H1 (cell line): Measurements from ENCODE around the gene RPS6KC1. TPM values are rescaled to one million over a fixed set of nuclear protein-coding genes. Genes with fewer than 3 reads are reported as not detected.

Experiments used
- CTCF ChIA-PET: fragments of 300-600 bp; sonication (Branson Sonifier 250); formaldehyde crosslinking; loops from one replicate; lab custom pipeline; 2021; ENCODE audit not compliant: partially characterized antibody; lab: Charles Lee
- POLR2A ChIA-PET: fragments of 300-600 bp; sonication (Branson Sonifier 250); formaldehyde crosslinking; loops from one replicate; lab custom pipeline; 2021; ENCODE audit warnings: inconsistent platforms; ENCODE audit not compliant: partially characterized antibody; lab: Charles Lee
- DNase-seq, 2 experiments: peaks; one replicate each; pipeline versions ENCODE4 v3.0.0 to v3.0.0-alpha.2; 2010 to 2022; ENCODE audit warnings: low spot score in 2 of 2, low read depth in 1 of 2, mixed read lengths in 1 of 2
- FAIRE-seq: peaks from 2 replicates; lab custom pipeline; 2011; peaks lifted over from hg19 to GRCh38; lab: Jason Lieb, UNC
- H2AFZ ChIP-seq: 2 replicates; pipeline ENCODE4 v1.8.1; 2012; ENCODE audit warnings: low read length, inconsistent platforms
- H2AK5ac ChIP-seq: 2 replicates; pipeline ENCODE4 v1.6.1; 2013; ENCODE audit warnings: low read depth, low read length
- H2BK120ac ChIP-seq: replicated peaks from 2 replicates; pipeline ENCODE3; 2013; ENCODE audit warnings: low read depth, low read length, inconsistent platforms
- H2BK12ac ChIP-seq: 2 replicates; pipeline ENCODE4 v1.6.1; 2013; ENCODE audit warnings: low read depth, low read length
- H2BK15ac ChIP-seq: 2 replicates; pipeline ENCODE4 v1.6.1; 2013; ENCODE audit warnings: low read length
- H2BK20ac ChIP-seq: 2 replicates; pipeline ENCODE4 v1.6.1; 2013; ENCODE audit warnings: low read length
- H2BK5ac ChIP-seq: 2 replicates; pipeline ENCODE4 v1.6.1; 2013; ENCODE audit warnings: low read depth, low read length
- H3K14ac ChIP-seq: 2 replicates; pipeline ENCODE4 v1.6.1; 2013; ENCODE audit warnings: inconsistent platforms; ENCODE audit not compliant: insufficient read length
- H3K18ac ChIP-seq: 2 replicates; pipeline ENCODE4 v1.6.1; 2013; ENCODE audit warnings: low read length; ENCODE audit errors: extremely low read depth
- H3K23ac ChIP-seq: 2 replicates; pipeline ENCODE4 v1.6.1; 2013; ENCODE audit warnings: inconsistent platforms; ENCODE audit not compliant: insufficient read length
- H3K23me2 ChIP-seq: 2 replicates; pipeline ENCODE4 v1.6.1; 2013; ENCODE audit warnings: low read depth, low read length
- H3K27ac ChIP-seq: 2 replicates; pipeline ENCODE4 v1.6.1; 2011; ENCODE audit warnings: low read depth, low read length, inconsistent platforms
- H3K27me3 ChIP-seq, 4 experiments: replicated peaks in 1 of 4; 1 replicate in 1 of 4; 2 replicates in 3 of 4; pipeline versions ENCODE4 v1.6.1 to v1.8.1; 2011 to 2013; ENCODE audit warnings: low read length in 3 of 4, mild to moderate bottlenecking in 3 of 4, inconsistent platforms in 2 of 4, mixed read lengths in 2 of 4, moderate library complexity in 1 of 4; ENCODE audit not compliant: control insufficient read depth in 3 of 4, insufficient read depth in 3 of 4; ENCODE audit errors: extremely low read depth in 1 of 4
- H3K36me3 ChIP-seq, 4 experiments: 2 replicates each; pipeline versions ENCODE4 v1.6.1 to v1.8.1; 2011 to 2013; ENCODE audit warnings: mild to moderate bottlenecking in 4 of 4, low read length in 3 of 4, moderate library complexity in 2 of 4, control low read depth in 1 of 4, inconsistent platforms in 1 of 4; ENCODE audit not compliant: insufficient read depth in 4 of 4, control insufficient read depth in 2 of 4
- H3K4ac ChIP-seq: replicated peaks from 2 replicates; pipeline ENCODE3; 2013; ENCODE audit warnings: low read length, low read depth, mixed read lengths, inconsistent platforms; ENCODE audit not compliant: insufficient read length
- H3K4me1 ChIP-seq, 4 experiments: replicated peaks in 1 of 4; 1 replicate in 1 of 4; 2 replicates in 3 of 4; pipeline versions ENCODE4 v1.6.1 to v1.8.1; 2011 to 2013; ENCODE audit warnings: low read length in 3 of 4, inconsistent platforms in 2 of 4, mixed read lengths in 1 of 4; ENCODE audit not compliant: insufficient read depth in 4 of 4, control insufficient read depth in 3 of 4
- H3K4me2 ChIP-seq, 2 experiments: 2 replicates each; pipeline versions ENCODE4 v1.6.1 to v1.8.1; 2011 to 2013; ENCODE audit warnings: low read depth in 2 of 2, low read length in 2 of 2, control low read depth in 1 of 2, inconsistent platforms in 1 of 2, mild to moderate bottlenecking in 1 of 2; ENCODE audit not compliant: insufficient read depth in 1 of 2
- H3K4me3 ChIP-seq, 4 experiments: fragments of 200-600, 300-600 bp in 1 of 4; sonication (generic), shearing (Covaris generic), sonication (Bioruptor Twin) in 1 of 4; 2 replicates each; pipeline versions ENCODE4 v1.5.1 to v1.8.1; 2011 to 2016; ENCODE audit warnings: low read length in 4 of 4, low read depth in 3 of 4, control low read depth in 2 of 4, inconsistent platforms in 2 of 4, mild to moderate bottlenecking in 2 of 4, mixed read lengths in 1 of 4, moderate library complexity in 1 of 4; ENCODE audit not compliant: insufficient read depth in 2 of 4; ENCODE audit errors: extremely low read depth in 1 of 4
- H3K56ac ChIP-seq: replicated peaks from 2 replicates; pipeline ENCODE3; 2013; ENCODE audit warnings: low read depth, mild to moderate bottlenecking, mixed read lengths, low read length, inconsistent platforms; ENCODE audit not compliant: insufficient read length
- H3K79me1 ChIP-seq: 2 replicates; pipeline ENCODE4 v1.6.1; 2013; ENCODE audit warnings: low read depth, low read length, control low read depth
- H3K79me2 ChIP-seq, 2 experiments: 2 replicates each; pipeline versions ENCODE4 v1.6.1 to v1.8.1; 2012 to 2013; ENCODE audit warnings: low read length in 2 of 2, mild to moderate bottlenecking in 2 of 2, inconsistent platforms in 1 of 2; ENCODE audit not compliant: insufficient read depth in 2 of 2, control insufficient read depth in 1 of 2
- H3K9ac ChIP-seq, 4 experiments: replicated peaks in 1 of 4; 1 replicate in 1 of 4; 2 replicates in 3 of 4; pipeline versions ENCODE4 v1.6.1 to v1.8.1; 2011 to 2013; ENCODE audit warnings: low read depth in 3 of 4, low read length in 3 of 4, control low read depth in 2 of 4, mild to moderate bottlenecking in 2 of 4, moderate library complexity in 2 of 4, inconsistent platforms in 1 of 4; ENCODE audit errors: extremely low read depth in 1 of 4
- H3K9me3 ChIP-seq, 2 experiments: 2 replicates each; pipeline versions ENCODE4 v1.6.1 to v1.8.1; 2012 to 2013; ENCODE audit warnings: mild to moderate bottlenecking in 2 of 2, moderate library complexity in 2 of 2, control low read depth in 1 of 2, inconsistent platforms in 1 of 2, low read depth in 1 of 2, low read length in 1 of 2, mixed read lengths in 1 of 2; ENCODE audit not compliant: insufficient read depth in 2 of 2
- H4K20me1 ChIP-seq, 2 experiments: replicated peaks in 1 of 2; 2 replicates each; pipeline versions ENCODE3 to v1.8.1; 2011 to 2013; ENCODE audit warnings: inconsistent platforms in 2 of 2, low read length in 2 of 2, mild to moderate bottlenecking in 1 of 2; ENCODE audit not compliant: insufficient read depth in 2 of 2, control insufficient read depth in 1 of 2
- H4K5ac ChIP-seq: 2 replicates; pipeline ENCODE4 v1.6.1; 2013; ENCODE audit warnings: low read length, low read depth, mixed read lengths, inconsistent platforms; ENCODE audit not compliant: insufficient read length
- H4K8ac ChIP-seq: 2 replicates; pipeline ENCODE4 v1.8.0; 2013; ENCODE audit warnings: mild to moderate bottlenecking, moderate library complexity, low read length, inconsistent platforms; ENCODE audit not compliant: insufficient read depth; ENCODE audit errors: extremely low read depth
- H4K91ac ChIP-seq: replicated peaks from 2 replicates; pipeline ENCODE3; 2013; ENCODE audit warnings: low read length, mixed read lengths, inconsistent platforms; ENCODE audit not compliant: insufficient read length
- CEBPB ChIP-seq: IDR thresholded peaks from 2 replicates; pipeline ENCODE4 v1.6.1; 2012; ENCODE audit warnings: low read depth, low read length
- GABPA ChIP-seq: IDR thresholded peaks from 2 replicates; pipeline ENCODE4 v1.6.1; 2011; ENCODE audit warnings: mild to moderate bottlenecking, low read length, moderate library complexity, borderline replicate concordance; ENCODE audit not compliant: insufficient read depth
- WGBS, 2 experiments: shearing (Covaris generic) in 1 of 2; methylation state at CpG; one replicate each; pipeline versions ENCODE4 v1.1.6 to v1.1.7; 2013 to 2015; ENCODE audit warnings: low lambda C conversion rate in 2 of 2, mixed read lengths in 2 of 2, inconsistent platforms in 1 of 2, low coverage in 1 of 2, missing lambda C conversion rate in 1 of 2; ENCODE audit not compliant: insufficient replicate concordance in 2 of 2, insufficient coverage in 1 of 2, insufficient read length in 1 of 2; ENCODE audit errors: extremely low coverage in 1 of 2, missing lambda C conversion rate in 1 of 2; 5-methylcytosine and 5-hydroxymethylcytosine counted together
- polyA plus RNA-seq, 7 experiments: library from polyadenylated mRNA; depleted of rRNA in 3 of 7; stranded (reverse) in 5 of 7; unstranded in 2 of 7; fragments of >200 nt in 5 of 7; fragments of 200-250 nt in 2 of 7; gene quantifications; 1 replicate in 5 of 7; 2 replicates in 1 of 7; 4 replicates in 1 of 7; pipeline versions ENCODE4 v1.2.1 to v1.2.3, GENCODE V29; 2011 to 2013; ENCODE audit warnings: missing spikeins in 2 of 7, mixed read lengths in 2 of 7
- total RNA-seq: library from RNA; stranded (reverse); fragmentation: NEBNext Ultra II Directional; extraction: Animal tissue kit (Norgen Biotek cat#: 25700); gene quantifications from 2 replicates; pipeline ENCODE4 v1.2.1, GENCODE V29; 2021

RPS6KC1 gene
- total and polyA plus RNA-seq, 2 of the 8 experiments (the other 6 are each of a cell fraction or from before 2014, with no cell fraction given): 4.9 to 17.6 TPM

- WGBS, 2 experiments: 87% methylated on average over 5 of the region's 5 CpGs; no CpG with 5 or more reads in 1 of the 2 experiments
- H3K79me2 ChIP-seq: no peaks in the 10 kb centered on the region
- CTCF ChIA-PET: interaction anchor here (0.6 to 1.8 kb wide), 3 partner anchors 10 to 13 kb away, joined by 3 to 4 read pairs (median 3); no protein-coding TSS in a partner anchor
These were observed 236.9 kb downstream of the RPS6KC1 start for GRCh38 chr1:213287987-213288386.

More at GRCh38 chr1:213287987-213288386, 236.9 kb downstream of the RPS6KC1 start:
- Histone ChIP-seq H3K79me1 (no peaks in the 10 kb centered on the region), H3K4ac (no peak overlapping the region), H3K4me3 (no peak overlapping the region), H4K5ac (no peak overlapping the region), H3K56ac (no peak overlapping the region), H3K14ac (no peak overlapping the region), H3K9ac (no peak overlapping the region), H3K36me3 (no peaks in the 10 kb centered on the region), H2BK12ac (no peak overlapping the region), H2BK120ac (no peak overlapping the region), H3K27me3 (no peaks in the 10 kb centered on the region), H4K91ac (no peak overlapping the region), H2BK20ac (no peak overlapping the region), H3K4me1 (peaks cover 0 to 5% (median 0%) of the 10 kb centered on the region in 4 experiments; a peak in 1 of 7 replicates), H2BK15ac (no peak overlapping the region), H3K27ac (no peak overlapping the region), H4K20me1 (no peaks in the 10 kb centered on the region), H2AFZ (no peak overlapping the region), H3K9me3 (no peaks in the 10 kb centered on the region), H3K18ac (no peak overlapping the region), H3K4me2 (no peak overlapping the region), H3K23ac (no peak overlapping the region), H3K23me2 (no peaks in the 10 kb centered on the region), H2BK5ac (no peak overlapping the region), H4K8ac (no peak overlapping the region), H2AK5ac (no peak overlapping the region)
- POLR2A ChIA-PET: no interaction called here
- FAIRE-seq (no peak), DNase-seq (no peak)
- TF ChIP-seq GABPA: no peak
- TF ChIP-seq CEBPB: peak; percentile 91
